HG03565 (cell line): Measurements from ENCODE around the gene PSMA7.
A peak's percentile ranks its signal among the peaks of the same experiment; 100 is the strongest.
"Not testable (repeated sequence)": the region's sequence is repeated elsewhere in the genome, so short reads cannot be mapped to it uniquely, and the experiment has no call there.

Source experiments
- ATAC-seq: cut with Tn5 transposase; IDR thresholded peaks from one replicate; pipeline ENCODE4 v1.9.1; 2021; ENCODE audit warnings: mild to moderate bottlenecking, moderate library complexity; ENCODE audit not compliant: unreplicated experiment

PSMA7 gene

DNA sequence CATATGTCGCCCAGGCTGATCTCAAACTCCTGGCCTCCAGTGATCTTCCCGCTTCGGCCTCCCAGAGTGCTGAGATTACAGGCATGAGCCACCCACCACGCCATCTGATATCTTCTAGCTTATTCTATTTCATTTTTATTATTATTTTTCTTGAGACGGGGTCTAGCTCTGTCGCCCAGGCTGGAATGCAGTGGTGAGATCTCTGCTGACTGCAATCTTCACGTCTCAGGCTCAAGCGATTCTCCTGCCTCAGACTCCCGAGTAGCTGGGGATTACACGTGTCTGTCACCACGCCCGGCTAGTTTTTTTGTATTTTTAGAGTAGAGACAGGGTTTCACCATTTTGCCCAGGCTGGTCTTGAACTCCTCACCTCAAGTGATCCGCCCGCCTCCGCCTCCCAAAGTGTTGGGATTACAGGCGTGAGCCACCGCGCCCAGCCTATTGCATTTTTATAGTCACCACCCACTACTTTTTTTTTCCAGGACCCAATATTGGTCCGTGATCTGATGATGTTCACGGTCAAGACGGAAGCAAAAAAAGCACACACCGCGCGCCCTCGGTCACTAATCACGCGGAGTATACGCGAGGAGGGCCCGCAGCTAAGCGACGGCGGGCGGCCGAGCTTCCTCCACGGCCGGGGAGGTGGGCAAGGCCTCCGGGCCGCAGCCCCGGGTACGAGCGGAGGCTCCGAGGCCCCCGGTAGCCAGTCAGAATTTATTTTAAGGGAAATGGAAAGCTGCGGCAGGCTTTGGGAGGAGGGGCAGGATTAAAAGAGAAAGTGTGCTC, 22.0 kb downstream of the PSMA7 start:
- ATAC-seq: peak; percentile 3

- ATAC-seq: no peak
These were observed 22.8 kb downstream of the PSMA7 start for GRCh38 chr20:62120365-62120762.

- no peak for ATAC-seq
These were observed 23.4 kb downstream of the PSMA7 start for GRCh38 chr20:62119591-62120364.

DNA sequence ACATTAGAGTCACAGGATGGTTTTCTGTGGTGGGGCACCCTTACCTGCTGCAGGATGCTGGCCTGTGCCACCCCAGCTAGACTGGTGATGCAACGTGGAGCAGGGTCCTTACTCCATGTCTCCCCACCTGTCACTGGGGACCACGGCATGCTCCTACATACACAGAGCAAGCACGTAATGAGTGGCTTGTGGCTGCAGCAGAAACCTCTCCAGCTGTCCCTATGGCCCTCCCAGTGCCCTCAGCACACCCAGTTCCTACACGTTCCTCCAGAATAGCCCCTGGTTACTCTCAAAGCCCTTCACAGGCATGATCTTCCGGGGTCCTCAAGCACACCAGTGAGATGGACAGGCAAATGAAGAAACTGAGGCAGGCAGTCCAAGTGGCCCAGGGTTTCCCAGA, 24.1 kb downstream of the PSMA7 start:
- ATAC-seq: no peak

GRCh38 chr20:62118113-62119043, 24.8 kb downstream of the PSMA7 start:
- ATAC-seq: no peak

- no peak for ATAC-seq
These were observed 25.5 kb downstream of the PSMA7 start for GRCh38 chr20:62117658-62118057.

DNA sequence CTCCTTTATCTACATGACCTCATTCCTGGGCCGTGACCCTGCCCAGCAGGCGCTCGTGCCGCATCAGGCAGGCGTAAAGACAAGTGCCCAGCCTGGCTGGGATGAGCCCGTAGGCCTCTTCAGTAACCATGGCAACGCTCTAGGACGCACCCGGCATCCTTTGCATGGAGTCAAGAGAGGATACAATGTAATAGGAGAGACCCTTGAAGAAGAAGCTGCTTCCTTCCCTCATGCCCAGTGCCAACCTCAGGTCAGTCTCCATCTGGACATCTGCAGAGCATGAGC, 25.9 kb downstream of the PSMA7 start:
- ATAC-seq: no peak

DNA sequence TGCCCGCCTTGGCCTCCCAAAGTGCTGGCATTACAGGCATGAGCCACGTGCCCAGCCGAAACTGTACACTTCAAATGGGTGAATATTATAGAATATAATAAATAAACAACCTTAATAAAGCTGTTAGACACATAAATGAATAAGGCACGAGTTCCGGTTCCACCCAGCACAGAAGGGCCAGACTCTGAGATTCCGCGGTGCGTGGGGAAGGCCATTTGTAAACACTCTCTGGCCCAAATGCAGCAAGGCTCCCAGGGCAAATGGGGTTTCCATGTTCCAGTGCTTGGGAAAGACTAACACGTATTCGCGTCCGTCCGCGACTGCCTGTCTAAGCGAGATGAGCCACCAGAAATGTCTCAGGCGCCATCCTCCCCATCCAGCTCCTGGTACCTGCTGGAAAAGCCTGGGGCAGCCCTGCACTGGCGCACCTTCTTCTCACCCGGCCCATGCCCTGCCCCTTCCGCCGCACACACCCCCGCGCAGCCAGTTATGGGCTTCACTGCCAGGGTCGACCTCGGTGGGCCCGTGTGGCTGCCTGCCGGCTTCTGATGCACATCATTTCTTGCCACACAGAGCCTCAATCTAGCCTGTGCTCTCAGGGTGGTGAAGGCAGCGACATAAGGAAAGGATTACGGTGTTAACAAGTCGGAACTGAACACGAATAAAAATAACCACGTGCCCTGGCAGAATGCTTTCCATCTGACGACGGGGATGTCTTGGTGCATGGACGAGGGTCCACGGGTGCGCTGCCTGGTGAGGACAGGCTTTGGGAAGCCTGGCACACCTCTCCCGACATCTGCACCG, 26.4 kb downstream of the PSMA7 start:
- no peak for ATAC-seq

GRCh38 chr20:62115800-62116407, 27.3 kb downstream of the PSMA7 start:
- not testable (repeated sequence) for ATAC-seq

GRCh38 chr20:62114894-62115293, 28.3 kb downstream of the PSMA7 start:
- no peak for ATAC-seq

DNA sequence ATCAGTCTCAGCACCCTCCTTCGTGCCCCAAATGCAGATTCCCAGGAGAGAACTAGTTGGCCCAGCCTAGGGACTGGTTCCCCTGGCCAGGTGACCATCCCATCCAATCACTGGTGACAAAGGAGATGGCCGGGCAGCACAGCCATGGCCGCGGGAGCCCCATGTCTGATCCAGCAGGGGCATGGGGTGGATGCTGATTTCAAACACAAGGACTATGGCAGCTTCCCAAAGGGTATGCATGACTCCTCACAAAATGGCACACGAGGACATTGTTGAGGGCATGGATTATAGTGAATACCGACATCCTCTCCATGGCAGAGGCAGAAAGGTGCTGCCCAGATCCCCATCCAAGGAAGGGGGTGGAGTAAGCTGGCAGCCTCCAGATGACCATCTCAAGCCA, 30.8 kb downstream of the PSMA7 start:
- no peak for ATAC-seq

- no peak for ATAC-seq
These were observed 32.0 kb downstream of the PSMA7 start for GRCh38 chr20:62111148-62111547.

GRCh38 chr20:62105592-62105991, 37.6 kb downstream of the PSMA7 start:
- no peak for ATAC-seq

DNA sequence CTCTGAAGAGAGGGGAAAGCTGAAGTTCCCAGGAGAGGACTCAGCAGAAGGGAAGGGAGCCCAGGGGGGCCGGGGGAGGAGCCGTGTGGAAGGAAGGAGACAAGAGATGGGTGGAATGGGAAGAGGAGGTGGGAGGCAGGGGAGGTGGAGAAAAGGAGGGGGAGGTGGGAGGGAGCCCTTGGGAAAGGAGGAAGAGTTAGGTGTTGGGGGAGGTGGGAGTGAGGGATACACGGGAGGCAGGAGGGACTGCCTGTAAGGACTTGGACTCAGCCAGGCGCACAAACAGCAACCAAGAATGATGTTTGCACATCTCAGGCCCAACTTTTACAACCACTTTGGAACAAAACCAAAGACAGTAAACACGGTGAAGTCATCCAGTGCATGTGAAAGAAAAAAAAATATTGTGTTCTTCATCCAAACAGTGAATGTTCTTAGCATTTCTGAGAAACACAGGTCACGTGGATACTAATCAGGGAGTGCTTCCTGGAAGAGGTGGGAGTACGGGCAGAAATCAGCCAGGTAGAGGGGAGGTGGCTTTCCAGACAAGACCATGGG, 38.3 kb downstream of the PSMA7 start:
- ATAC-seq: no peak

DNA sequence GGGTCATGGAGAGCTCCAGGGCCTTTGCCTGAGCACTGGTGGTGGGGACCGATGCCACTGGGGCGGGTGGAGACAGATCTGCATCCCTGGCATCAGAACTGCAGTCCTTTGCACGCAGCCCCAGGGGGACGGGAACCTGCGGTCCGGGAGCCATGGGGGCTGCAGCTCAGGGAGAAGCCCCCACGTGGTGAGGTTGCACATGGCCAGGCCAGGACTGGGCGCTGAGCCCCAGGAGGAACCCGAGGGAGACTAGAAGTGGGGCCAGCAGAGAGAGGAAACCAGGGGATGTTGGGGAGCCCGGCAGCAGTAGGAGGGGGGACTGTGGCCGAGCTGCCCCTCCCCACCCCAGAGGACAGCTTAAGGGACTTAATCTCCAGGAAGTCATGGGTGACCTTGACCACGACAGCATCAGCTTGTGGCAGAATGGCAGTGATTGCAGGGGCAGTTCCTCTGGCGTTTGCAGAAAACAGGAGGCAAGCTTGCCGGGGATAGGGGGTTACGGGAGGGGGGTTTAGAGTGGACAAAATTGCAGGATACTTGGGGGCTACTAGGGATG, 38.9 kb downstream of the PSMA7 start:
- no peak for ATAC-seq

DNA sequence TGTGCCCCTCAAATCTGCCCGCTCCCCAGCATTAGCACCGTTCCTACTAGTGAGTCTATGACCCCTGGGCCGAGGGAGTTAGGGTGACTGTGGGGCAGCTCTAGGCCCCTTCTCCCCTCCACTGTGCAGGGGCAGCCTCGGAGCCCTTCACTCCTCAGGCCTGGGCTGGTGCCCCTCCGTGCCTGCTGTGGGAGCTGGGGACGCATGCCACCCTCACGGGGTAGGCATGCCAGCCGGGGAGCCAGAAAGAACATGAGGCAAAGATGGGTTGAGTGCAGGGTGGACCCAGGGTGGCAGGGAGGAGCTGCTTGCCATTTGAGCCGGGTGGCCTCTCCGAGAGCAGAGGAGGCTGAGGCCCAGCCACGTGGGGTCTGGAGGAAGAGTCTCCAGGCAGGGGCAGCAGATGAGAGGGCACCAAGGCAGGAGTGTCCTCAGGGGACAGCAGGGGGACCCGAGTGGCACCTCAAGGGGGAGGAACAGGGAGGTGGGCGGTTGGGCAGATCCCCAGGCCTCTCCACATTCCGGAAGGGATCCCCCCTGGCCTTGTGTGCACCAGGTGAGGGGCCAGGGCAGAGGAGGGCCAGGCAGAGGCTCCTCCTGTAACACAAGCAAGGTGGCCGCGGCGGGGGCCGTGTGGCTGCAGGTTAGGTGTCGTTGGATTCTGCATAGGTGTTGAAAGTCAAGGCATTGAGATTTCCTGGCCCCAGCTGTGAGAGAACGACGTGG, 39.5 kb downstream of the PSMA7 start:
- ATAC-seq: no peak

DNA sequence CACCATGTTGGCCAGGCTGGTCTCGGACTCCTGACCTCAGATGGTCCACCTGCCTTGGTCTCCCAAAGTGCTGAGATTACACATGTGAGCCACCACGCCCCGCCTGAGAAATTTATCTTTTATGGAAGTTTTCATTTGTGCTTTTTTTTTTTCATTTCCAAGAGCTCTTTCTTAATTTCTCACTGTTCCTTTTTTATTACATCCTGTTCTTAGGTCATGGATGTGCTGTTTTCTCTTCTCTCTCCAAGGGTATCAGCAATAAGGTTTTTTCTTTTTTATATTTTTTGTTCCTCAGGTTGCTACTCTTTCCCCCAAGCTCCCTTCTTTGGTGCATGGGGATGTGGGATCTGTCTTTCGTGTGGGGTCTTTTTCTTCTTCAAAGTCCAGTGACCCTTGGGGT, 42.1 kb downstream of the PSMA7 start:
- no peak for ATAC-seq

DNA sequence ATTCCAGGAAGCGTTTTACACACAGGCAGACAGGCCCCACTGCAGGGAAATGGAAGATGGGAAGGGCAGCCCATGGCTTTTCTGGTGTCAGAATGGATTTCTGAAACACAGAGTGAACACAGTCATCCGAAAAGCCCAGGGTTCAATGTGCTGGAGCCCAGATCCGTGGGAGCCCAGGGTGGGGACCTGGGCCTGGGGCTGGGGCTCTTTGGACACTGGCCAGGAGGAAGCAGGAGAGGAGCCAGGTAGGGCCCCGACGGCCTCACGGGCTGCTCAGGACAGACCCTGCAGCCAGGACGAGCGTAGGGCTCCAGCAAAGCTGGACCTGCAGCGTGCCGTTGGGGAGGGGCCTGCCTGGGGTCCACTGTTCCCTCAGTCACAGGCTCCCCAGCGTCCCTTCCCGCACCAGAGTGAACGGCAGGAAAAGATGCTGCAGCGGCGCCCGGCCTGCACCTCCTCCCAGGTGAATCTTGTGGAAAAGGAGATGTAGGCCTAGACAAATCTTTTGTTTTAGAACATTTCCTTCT, 45.2 kb downstream of the PSMA7 start:
- ATAC-seq: no peak
